ENCODE measurements around the gene TNNC2.
"Not testable (repeated sequence)": the region's sequence is repeated elsewhere in the genome, so short reads cannot be mapped to it uniquely, and the experiment has no call there.

Gene TNNC2

DNA sequence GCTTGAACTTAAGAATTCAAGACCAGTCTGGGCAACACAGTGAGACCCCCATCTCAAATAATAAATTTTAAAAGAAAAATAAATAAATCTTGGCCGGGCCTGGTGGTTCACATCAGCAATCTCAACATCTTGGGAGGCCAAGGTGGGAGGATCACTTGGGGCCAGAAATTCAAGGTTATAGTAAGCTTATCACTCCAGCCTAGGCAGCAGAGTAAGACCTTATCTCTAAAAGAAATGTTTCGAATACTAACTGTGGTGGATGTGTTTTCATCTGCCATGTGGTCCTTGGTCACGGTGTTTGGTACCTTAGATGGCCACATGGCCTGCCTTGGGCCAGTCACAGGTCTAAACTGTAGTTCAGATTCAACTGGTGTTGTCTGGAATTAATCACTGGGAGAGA lies 8.9 kb downstream of the TNNC2 start:
- no peak for DNase-seq

DNA sequence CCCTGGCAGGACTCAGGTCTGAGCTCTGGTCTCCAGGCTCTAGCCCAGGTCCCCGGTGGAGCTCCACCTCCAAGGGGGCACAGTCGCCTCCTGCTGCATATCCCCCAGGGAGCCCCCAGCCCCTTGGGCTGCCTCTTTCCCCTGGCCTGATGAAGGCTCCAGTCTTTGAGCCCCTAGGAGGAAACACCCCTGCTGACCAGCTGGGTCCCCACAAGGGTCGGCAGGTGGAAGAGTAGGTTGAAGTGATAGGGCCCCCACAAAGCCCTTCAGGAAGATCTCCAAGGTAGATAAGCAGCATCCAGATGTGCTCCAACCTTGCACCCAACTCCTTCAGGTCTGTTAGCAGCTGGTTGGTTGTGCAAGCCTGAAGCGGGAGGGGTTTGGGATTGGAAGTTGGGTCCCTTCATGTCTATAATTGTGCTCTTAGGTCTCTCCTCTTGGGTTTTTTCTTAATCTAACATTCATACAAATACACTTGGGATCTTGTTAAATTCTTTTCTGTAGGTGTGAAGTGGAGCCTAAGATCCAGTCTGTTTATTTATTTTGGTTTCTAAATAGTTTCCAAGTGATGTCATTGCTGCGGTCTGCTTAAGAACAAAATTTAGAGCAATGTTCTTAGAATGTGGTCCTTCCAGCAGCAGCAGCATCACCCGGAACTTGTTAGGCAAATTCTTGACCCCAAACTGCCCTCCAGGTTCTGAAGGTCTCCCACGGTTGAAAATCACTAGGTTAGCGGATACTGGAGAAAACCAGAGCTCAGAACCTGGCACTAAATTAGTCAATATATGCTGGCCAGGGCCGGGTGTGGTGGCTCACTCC lies 9.5 kb downstream of the TNNC2 start:
- DNase-seq: no peak

DNA sequence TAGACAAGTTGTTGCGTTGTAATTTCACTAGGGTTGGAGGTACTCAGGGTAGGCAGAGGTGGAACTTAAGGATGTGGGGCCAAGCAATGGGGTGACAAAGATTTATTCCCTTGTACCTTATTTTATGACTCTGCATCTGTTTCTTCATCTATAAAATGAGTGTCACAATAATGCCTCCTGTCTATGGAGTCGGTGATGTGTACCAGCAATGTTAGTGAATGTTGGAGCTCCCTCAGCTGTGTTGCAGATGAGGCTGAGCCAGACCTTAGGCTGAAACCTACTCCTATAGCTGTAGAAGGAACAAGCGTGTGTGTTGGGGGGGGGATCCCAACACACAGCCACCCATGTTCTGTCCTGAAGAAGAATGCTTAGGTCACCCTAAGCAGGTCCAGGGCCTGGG lies 10.2 kb downstream of the TNNC2 start:
- DNase-seq: no peak

DNA sequence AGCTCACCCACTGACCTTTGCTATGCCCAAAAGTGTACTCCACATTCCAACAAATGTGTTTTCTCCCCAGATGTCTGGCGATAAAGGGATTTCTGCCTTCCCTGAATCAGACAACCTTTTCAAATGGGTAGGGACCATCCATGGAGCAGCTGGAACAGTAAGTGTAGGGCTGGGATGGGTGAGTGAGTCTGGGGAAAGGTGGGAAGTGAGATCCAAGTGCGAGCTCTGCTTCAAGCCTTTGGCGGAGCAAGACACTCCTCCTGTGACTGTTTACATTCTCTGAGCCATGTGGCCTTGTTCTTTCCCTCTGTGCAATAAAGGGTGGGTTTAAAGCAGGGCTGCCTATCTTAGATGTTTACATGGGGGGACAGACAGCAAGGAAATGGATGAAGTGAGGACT lies 12.8 kb downstream of the TNNC2 start:
- no peak for DNase-seq

DNA sequence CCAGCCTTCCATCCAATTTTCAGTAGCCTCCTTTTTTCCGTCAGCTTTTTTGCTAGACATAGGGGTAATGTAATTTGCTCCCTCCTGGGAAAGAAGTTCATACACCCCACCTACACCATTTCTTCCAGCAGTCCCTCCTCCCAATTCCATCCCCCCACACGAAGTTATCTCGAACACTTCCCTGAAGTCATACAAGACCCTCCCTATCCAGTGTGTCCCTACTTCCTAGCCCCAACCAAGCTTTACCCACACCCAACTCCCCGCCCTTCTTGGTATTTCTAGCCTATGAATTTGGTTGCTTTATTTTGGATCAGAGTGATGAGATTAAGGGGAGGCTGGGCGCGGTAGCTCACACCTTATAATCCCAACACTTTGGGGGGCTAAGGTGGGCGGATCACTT lies 13.6 kb downstream of the TNNC2 start:
- no peak for DNase-seq

DNA sequence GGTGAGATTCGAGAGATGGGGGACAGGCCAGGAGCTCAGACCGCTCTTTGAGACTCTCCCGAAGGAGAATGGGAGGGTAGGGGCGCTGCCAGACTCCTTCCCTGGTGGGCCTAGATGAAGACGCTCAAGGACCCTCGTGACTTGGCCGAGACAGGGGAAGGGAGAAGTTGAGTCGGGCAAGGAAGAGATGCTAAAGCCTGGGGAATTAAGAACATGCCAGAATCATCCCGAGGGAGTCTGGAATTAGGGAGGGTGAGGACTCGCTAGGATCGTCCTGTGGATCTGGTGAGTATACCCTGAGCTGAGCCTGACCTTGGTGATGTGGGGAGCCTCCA lies 14.1 kb downstream of the TNNC2 start:
- DNase-seq: no peak

DNA sequence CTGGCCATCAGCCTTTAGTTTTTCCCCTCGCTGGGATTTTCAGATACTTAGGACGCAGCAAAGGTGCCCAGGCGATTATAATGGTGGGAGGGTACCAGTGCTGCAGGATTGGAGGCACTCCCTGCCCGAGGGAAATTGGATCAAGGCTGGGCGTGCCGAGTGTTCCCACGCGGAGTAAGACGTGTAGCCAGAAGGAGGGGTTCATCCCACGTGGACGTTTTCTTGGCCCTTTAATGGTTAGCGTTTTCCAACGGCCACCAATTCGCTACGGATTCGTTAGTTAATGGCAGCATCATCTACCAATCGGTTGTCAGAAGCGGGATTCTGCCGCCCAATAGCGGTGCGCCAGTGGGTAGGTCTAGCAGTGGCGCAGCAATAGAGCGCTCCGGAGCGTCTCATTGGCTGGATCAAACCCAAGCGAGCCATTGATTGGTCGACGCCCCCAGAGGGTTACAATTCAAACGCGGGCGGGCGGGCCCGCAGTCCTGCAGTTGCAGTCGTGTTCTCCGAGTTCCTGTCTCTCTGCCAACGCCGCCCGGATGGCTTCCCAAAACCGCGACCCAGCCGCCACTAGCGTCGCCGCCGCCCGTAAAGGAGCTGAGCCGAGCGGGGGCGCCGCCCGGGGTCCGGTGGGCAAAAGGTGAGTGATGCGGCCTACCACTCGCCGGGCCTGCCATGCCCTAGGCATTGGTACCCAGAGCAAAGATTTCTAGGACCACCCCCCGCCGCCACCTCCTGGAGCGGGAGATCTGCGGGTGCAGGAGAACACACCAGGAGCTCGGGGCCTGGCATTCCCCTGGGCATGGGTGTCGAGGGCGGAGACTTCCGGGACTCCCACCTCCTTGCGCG lies 14.7 kb downstream of the TNNC2 start, which contains the start of gene UBE2C:
UBE2C (plus strand) TSS at position 488 of the 849 bp plus-strand sequence; CDS start at position 540, 52 bp downstream.
- peak; percentile 94 for DNase-seq

DNA sequence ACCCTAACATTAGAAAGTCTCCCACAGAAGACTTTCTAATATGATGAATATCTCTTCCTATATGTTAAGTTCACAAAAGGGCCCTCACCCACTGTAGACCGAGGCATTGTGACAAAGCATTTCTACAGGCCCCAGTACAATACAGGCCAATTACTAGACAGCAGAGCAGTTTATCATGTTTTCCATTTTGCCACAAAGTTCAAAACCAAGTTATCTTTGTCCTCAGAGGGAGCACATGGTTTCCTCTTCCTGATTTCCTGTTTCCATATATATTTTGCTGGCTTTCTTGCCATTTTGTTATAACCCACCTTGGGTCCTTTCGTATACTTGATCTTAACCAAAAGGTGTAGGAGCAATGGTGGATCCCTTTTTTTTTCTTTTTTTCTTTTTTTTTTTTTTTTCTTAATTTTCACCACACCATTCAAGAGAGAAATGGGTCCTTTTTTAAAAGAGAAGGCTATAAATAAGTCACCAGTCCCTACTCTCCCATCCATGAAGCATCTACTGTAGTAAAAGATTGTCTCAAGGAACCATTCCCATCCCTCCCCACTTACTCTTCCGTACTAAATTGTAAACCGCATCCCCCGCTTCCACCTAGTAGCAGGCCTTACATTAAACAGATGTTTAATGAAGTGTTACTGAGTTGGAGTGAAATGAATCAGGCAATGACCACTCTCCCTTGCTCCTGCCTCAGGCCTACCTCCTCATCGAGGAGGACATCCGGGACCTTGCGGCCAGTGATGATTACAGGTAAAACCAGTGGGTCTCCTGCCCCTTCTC lies 16.7 kb downstream of the TNNC2 start:
- DNase-seq: no peak

DNA sequence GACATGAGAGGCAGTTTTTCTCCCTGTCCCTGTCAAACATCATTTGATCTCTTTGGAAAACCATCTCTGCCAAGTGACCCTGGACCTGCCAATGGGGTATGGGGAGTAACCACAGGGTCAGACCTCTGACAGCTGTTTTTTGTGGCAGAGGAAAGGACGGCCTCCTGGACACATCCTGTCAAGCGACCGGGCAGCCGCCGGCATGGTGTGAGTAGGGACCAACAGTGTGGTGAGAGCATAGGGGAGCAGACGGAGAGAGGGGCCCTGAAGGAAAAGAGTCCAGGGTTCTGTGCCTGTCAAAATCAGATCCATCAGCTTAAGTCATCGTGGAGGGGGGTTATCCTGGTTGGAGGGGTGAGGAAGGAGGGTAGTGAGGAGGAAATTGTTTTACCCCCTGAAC lies 25.3 kb downstream of the TNNC2 start:
- DNase-seq: no peak

DNA sequence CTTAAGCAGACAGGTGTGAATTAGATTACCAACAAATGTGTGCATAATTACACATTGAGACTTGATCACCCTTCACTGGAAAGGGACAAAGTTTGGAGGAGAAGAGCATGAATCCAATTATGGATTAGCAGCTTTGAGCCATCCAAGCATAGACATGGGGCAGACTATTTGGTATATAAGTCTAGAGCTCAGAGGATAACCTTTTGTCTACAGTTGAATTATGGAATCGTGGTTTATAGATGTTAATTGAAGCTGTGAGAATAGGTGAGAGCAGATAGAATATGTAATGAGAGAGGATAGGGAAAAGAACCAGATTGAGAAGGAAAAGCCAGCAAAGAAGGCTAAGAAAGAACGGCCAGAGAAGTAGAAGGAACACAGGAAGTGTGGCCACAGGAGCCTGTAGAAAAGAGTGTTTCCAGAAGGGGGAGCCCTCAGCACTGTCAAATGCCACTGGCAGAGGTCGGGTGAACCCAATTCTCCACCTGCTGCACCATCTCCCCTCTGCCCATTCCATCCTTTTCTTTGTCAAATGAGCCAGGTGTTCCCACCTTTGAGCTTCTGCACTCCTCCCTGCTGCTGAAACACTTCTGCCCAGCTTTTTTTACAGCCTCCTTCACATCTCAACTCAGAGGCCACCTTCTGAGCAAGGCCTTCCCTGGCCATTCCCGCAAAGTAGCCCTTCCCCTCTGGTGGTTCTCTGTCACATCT lies 28.0 kb downstream of the TNNC2 start:
- DNase-seq: peak; percentile 47

DNA sequence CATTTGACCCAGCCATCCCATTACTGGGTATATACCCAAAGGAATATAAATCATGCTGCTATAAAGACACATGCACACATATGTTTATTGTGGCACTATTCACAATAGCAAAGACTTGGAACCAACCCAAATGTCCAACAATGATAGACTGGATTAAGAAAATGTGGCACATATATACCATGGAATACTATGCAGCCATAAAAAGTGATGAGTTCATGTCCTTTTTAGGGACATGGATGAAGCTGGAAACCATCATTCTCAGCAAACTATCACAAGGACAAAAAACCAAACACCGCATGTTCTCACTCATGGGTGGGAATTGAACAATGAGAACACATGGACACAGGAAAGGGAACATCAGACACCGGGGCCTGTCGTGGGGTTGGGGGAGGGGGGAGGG lies 29.2 kb downstream of the TNNC2 start:
- not testable (repeated sequence) for DNase-seq

DNA sequence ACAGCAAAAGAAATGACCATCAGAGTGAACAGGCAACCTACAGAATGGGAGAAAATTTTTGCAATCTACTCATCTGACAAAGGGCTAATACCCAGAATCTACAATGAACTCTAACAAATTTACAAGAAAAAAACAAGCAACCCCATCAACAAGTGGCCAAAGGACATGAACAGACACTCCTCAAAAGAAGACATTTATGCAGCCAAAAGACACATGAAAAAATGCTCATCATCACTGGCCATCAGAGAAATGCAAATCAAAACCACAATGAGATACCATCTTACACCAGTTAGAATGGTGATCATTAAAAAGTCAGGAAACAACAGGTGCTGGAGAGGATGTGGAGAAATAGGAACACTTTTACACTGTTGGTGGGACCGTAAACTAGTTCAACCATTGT lies 29.6 kb downstream of the TNNC2 start:
- DNase-seq: not testable (repeated sequence)

DNA sequence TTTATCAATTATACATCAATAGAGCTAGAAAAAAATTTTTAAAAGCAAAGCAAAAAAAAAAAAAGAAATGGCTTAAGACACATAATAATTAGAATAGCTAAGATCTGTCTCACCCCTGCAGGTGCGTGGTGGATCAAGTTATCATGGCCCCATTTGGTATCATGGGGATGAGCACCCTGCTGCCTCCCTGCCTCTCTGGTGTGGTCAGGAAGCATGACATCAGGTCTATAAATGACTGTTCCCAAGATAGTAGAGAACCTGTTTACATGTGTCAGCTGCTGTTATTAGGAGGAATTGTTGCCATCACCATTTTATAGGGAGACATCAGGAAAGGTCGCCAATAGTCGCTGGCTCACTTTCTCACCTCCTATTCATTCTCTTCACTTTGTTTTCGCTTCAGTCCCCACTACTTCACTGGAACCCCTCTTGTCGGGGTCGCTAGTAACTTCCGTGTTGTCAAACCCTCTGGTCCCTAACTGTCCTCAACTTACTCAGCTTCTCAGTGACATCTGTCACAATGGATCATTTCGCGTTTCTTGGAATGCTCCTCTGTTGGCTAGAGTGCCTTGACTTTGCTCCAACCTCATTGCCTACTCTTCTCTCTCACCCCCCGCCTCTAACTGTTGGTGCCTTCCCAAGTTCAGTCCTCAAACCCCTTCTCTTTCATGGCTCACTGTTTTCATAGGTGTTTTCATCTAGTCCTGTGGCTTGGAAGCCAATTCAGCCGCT lies 30.6 kb downstream of the TNNC2 start:
- DNase-seq: no peak

DNA sequence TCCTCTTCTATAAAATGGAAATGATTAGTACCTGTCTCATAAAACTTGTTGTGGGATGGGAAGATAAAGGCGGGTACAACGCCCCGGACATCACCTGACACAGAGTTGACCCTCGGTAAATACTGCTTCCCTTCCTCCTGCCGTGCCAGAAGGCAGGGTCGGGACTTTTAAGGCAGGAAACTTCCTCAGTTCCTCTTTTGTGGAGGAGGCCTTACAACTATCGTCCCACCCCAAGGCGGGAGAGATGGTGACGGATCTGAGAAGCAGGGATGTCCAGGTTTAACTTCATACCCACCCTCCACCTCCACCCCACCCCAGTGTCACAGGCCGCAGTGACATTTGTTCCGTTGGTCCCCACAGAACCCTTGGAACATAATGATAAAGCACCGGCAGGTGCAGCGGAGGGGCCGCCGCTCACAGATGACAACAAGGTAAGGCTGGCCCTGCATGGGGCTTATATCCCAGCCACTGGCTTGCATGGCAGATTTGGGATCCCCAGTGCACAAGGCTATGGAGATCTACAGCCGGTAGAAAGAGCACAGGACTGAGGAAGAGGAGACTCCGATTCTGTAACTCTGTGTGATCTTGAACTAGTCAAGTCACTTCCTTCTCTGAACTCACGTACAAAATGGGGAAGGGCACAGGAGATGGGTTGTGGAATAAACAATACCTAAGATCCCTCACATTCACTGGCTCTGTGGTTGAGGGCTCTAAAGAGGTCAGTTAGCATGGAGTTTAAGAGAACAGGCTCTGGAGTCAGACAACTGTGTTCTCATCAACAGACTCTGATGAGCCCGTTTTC lies 34.6 kb downstream of the TNNC2 start:
- DNase-seq: no peak

DNA sequence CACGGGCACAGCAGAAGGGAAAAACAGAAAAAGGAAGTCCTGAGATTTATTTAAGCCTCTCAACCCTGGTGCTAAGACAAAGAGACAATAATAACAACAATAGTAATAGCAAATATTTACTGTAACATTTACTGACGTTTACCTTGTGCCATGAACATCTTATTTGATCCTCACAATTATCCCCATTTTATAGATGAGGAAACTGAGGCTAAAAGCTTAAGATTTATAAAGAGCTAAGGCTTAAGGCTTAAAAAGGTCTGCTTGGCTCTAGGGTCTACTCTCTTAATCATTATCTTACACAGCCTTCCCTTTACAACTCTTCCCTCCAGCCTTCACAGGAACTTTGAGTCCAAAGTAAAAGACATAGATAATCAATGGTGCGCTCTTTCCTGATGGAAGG lies 38.8 kb downstream of the TNNC2 start:
- no peak for DNase-seq

DNA sequence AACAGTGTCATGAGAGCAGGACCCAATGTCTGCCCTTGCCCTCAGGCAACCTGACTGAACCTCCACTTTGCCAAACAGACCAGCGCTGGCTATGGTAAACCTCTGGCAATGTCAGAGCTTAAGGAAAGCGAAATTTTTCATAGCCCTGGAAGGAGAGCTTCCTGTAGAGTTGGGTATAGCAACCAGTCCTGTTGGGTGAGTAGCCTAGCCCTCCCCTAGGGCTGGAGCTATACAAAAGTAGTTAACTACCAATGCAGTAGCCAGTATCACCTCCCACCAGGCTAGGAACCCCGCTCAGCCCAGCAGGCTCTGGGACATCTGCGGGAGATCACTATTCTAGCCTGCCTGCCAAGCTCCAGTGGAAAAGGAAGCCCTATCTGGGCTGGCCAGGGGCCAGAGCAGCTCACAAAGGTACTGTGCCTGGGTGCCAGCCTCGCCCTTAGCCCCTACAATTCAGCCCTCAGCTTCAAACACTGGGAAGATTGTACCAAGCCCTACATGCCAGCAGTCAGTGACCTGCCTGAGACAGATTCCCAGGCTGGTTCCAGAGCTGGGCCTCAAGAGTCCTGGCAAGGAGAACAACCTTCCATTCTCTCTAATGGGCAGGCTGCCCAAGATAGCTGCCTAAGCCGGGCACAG lies 43.3 kb downstream of the TNNC2 start:
- DNase-seq: no peak

DNA sequence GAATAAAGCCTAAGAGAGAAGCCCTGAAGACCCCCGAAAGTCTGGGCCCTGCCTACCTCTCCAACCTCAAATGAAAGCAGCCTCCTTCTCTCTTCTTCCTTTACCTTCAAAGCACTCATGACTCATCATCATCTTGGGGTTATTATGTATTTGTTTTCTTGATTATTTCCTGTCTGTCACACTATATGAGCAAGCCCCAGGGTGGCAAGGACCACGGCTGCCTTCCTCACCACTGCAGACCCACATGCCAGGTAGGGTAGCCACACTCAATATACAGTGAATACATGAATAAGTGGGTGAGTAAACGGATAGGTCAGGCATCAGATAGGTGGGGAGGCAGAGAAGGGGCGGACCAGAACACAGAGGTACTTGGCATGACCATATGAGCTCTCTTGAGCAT lies 44.2 kb downstream of the TNNC2 start:
- DNase-seq: peak; percentile 51

DNA sequence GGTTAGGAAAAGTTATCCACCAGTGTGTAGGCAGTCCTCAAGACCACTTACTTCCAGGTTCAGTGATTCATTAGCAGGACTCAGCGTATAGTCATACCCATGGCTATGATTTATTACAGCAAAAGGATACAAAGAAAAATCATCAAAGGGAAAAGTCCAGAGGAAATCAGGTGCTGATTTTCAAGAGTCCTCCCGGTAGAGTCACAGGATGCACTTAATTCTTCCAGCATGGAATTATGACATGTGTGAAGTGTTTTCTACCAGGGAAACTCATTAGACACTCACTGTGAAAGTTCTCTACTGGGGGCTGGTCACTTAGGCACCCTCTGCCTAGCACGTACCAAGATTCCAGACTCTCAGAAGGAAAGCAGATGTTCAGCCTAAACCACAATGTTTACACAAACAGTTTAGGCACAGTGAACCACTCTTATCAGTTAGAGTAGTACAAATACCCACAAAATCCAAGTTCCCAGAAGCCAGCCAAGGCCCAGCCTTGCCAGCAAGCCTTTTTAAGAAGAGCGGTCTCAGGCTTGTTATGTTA lies 45.7 kb downstream of the TNNC2 start:
- DNase-seq: no peak

DNA sequence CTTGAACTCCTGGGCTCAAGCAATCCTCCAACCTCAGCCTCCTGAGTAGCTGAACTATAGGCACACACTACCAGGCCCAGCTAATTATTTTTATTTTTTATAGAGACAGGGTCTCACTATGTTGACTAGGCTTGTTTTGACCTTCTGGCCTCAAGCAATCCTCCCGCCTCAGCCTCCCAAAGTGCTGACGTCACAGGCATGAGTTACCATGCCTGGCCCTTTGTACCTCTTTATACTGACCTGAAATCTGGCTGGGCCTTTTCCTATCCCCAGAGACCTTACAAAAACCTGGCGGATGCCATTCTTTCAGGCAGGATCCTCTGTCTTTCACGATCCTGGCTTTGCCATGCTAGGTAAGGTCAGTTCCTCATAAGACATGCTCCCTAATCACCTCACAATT lies 47.0 kb downstream of the TNNC2 start:
- DNase-seq: no peak
